HG02610 (cell line): ENCODE data around the gene OR2T11.
"Not testable (repeated sequence)": the region's sequence is repeated elsewhere in the genome, so short reads cannot be mapped to it uniquely, and the experiment has no call there.

Experiments used
- ATAC-seq: cut with Tn5 transposase; IDR thresholded peaks from one replicate; pipeline ENCODE4 v1.9.1; 2021; ENCODE audit warnings: mild to moderate bottlenecking, moderate library complexity; ENCODE audit not compliant: unreplicated experiment

OR2T11 gene

GRCh38 chr1:248634991-248635390 lies at the start of gene OR2T11:
TSS of gene OR2T11 (minus strand) at chr1:248635091. CDS start at chr1:248627128, 7,963 bp downstream.
- not testable (repeated sequence) for ATAC-seq

- ATAC-seq: no peak
Observed at GRCh38 chr1:248681651-248682050, 46.8 kb upstream of the OR2T11 start.

GRCh38 chr1:248670003-248670402 lies 35.1 kb upstream of the OR2T11 start:
- no peak for ATAC-seq

GRCh38 chr1:248663453-248664328 lies 28.8 kb upstream of the OR2T11 start:
- peak; percentile 94 for ATAC-seq

- peak; percentile 61 for ATAC-seq
Observed at GRCh38 chr1:248656797-248657196, 21.9 kb upstream of the OR2T11 start.

GRCh38 chr1:248655354-248655753 lies 20.5 kb upstream of the OR2T11 start, which contains the start of gene OR2T27:
TSS of gene OR2T27 (minus strand) at chr1:248655528. CDS start at chr1:248650884, 4,644 bp downstream.
- ATAC-seq: not testable (repeated sequence)

GRCh38 chr1:248648770-248649536 lies 14.1 kb upstream of the OR2T11 start:
- ATAC-seq: not testable (repeated sequence)

- ATAC-seq: not testable (repeated sequence)
Observed at GRCh38 chr1:248645178-248645577, 10.3 kb upstream of the OR2T11 start, which contains the start of gene OR2T35. TSS of gene OR2T35 (minus strand) at chr1:248645278. CDS start at chr1:248639258, 6,020 bp downstream.

GRCh38 chr1:248642971-248643651 lies 8.2 kb upstream of the OR2T11 start:
- ATAC-seq: peak; percentile 74

GRCh38 chr1:248641583-248641982 lies 6.7 kb upstream of the OR2T11 start:
- ATAC-seq: not testable (repeated sequence)

GRCh38 chr1:248640906-248641305 lies 6.0 kb upstream of the OR2T11 start:
- peak; percentile 37 for ATAC-seq

GRCh38 chr1:248639652-248640051 lies 4.8 kb upstream of the OR2T11 start:
- peak; percentile 43 for ATAC-seq

- ATAC-seq: not testable (repeated sequence)
Observed at GRCh38 chr1:248636612-248637011, 1.7 kb upstream of the OR2T11 start.

GRCh38 chr1:248631354-248632008 lies 3.4 kb downstream of the OR2T11 start:
- ATAC-seq: no peak

GRCh38 chr1:248630551-248630950 lies 4.3 kb downstream of the OR2T11 start:
- ATAC-seq: no peak

GRCh38 chr1:248627971-248628844 lies 6.7 kb downstream of the OR2T11 start:
- ATAC-seq: peak; percentile 95

GRCh38 chr1:248625971-248626370 lies 8.9 kb downstream of the OR2T11 start:
- ATAC-seq: no peak

- no peak for ATAC-seq
Observed at GRCh38 chr1:248625166-248625565, 9.7 kb downstream of the OR2T11 start.

- peak; percentile 90 for ATAC-seq
Observed at GRCh38 chr1:248622570-248623001, 12.3 kb downstream of the OR2T11 start.
